GM18520 (cell line): ENCODE data around the gene ACTR1A.
"Not testable (repeated sequence)": the region's sequence is repeated elsewhere in the genome, so short reads cannot be mapped to it uniquely, and the experiment has no call there.

Source experiments
- ATAC-seq: cut with Tn5 transposase; IDR thresholded peaks from one replicate; pipeline ENCODE4 v1.9.1; 2021; ENCODE audit not compliant: unreplicated experiment

ACTR1A gene

GRCh38 chr10:102515724-102516123 is 13.2 kb upstream of the ACTR1A start:
- no peak for ATAC-seq

GRCh38 chr10:102514487-102515311 is 12.2 kb upstream of the ACTR1A start:
- no peak for ATAC-seq

- ATAC-seq = no peak
Observed at GRCh38 chr10:102511583-102512274, 9.2 kb upstream of the ACTR1A start.

DNA sequence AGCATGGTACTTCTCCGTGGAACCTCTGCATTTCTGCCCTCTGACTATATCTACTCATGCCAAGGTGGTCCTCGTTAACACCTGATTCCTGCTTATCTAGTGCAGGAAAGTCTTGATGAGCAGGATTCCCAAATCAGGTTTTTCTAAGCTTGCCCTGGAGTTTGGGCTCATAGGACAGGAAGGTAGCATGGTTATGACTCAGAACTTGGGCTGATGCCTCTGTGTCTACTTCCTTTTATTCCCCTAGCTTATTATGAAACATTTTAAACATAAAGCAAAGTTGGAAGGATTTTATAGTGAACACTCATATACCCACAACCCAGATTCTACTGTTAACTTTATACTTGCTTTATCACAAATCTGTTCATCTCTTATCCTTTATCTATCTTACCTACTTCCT is 6.9 kb upstream of the ACTR1A start:
- no peak for ATAC-seq

DNA sequence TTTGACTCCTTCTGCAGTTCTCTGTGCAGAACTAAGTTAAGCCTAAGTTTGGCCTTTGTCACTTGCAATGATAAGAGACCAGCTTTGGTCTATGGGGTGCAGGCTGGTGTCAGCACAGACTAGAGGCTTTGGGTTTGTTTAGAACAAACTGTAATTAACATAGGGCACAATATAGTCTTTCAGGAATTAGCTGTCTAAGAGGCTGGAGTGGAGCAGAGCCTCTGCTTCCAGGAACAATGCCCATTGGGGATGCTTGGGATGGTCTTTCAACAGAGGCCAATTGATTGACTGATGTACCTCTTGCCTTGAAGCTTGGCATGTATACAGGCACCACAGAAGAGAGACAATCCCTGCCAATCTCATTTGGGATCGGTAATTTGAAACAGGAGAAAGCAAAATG is 6.0 kb upstream of the ACTR1A start:
- no peak for ATAC-seq

GRCh38 chr10:102507521-102507920 is 5.0 kb upstream of the ACTR1A start:
- no peak for ATAC-seq

GRCh38 chr10:102505462-102506115 is 3.1 kb upstream of the ACTR1A start:
- no peak for ATAC-seq

- ATAC-seq = no peak
Observed at GRCh38 chr10:102504976-102505300, 2.4 kb upstream of the ACTR1A start.

- ATAC-seq = no peak
Observed at GRCh38 chr10:102504179-102504975, 1.9 kb upstream of the ACTR1A start.

DNA sequence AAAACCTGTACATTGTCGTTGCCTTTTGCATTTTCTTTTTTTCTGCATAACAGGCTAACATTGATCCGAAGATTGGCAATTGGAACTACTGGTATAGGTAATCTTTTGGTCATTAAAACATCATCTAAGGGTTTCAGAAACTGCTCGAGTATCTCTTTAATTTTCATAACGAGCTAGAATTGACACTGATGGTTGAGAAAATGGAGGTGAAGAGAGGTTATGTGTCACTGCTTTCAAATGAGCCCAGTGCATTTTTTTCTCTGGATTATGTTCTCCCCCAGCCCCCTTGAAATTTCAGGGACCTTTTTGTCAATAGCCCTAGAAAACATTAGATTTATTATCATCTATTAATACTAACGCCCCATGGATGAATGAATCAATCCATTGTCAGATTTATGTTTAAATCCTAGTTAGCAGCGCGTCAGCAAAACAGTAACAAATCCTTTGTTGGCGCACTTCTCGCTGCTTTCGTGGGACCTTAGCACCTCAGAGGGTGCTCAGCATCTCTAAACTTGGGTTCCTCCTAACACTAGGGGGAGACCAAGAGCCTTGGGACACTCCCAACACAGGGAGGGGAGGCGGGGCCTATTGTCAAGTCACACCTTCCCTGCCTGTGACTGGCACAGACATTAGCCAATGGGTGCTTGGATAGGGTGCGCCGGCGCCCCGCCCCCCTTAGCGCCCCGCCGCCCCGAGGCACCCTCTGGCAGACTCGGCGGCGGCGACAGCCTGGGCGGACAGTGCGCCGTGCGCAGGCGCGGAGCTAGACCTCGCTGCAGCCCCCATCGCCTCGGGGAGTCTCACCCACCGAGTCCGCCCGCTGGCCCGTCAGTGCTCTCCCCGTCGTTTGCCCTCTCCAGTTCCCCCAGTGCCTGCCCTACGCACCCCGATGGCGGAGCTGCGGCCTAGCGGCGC is 1.0 kb upstream of the ACTR1A start, which contains the start of gene SUFU:
Gene SUFU, plus strand, starts transcription at position 709 of the 915 bp plus-strand sequence. Its CDS starts 181 bp downstream, at position 890.
- peak; percentile 50 for ATAC-seq

DNA sequence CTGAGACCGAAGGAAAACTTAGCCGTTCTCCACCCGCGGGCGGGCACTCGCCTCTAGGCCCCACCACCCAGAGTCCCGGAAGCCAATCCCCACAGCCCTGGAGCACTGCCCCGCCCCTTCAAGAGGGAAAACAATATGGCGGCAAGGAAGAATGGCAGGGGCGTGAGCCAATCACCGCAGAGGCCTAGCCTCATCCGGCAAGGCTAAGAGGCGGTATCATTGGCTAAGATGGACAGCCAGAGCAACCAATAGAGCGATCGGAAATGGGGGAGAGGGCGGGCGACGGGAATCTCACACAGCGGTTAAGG is 529 bp downstream of the ACTR1A start:
- peak; percentile 66 for ATAC-seq

GRCh38 chr10:102501201-102502028 is 1.1 kb downstream of the ACTR1A start:
- ATAC-seq = no peak

GRCh38 chr10:102500686-102501085 is 1.8 kb downstream of the ACTR1A start:
- ATAC-seq = not testable (repeated sequence)

GRCh38 chr10:102499356-102499755 is 3.2 kb downstream of the ACTR1A start:
- ATAC-seq = no peak

- no peak for ATAC-seq
Observed at GRCh38 chr10:102497545-102497944, 5.0 kb downstream of the ACTR1A start.

- no peak for ATAC-seq
Observed at GRCh38 chr10:102493771-102494170, 8.7 kb downstream of the ACTR1A start.

DNA sequence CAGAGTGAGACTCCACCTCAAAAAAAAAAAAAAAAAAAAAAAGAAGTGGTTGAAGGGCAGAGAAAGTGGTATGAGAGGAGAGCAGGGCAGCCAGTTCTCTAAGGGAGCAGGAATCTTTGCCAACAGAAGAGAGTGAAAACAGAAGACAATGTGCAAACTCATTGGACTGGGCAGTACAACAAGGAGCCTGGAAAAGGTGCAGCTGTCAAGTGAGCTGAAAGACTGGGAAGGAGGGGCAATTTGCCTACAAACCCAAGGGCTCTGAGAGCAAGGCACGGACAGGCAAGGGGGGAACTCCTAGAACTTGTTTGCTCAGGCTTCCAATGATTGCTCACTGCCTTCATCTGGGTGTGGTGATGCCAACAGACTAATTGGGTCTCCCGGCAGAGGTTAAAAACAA is 9.5 kb downstream of the ACTR1A start:
- ATAC-seq = no peak

DNA sequence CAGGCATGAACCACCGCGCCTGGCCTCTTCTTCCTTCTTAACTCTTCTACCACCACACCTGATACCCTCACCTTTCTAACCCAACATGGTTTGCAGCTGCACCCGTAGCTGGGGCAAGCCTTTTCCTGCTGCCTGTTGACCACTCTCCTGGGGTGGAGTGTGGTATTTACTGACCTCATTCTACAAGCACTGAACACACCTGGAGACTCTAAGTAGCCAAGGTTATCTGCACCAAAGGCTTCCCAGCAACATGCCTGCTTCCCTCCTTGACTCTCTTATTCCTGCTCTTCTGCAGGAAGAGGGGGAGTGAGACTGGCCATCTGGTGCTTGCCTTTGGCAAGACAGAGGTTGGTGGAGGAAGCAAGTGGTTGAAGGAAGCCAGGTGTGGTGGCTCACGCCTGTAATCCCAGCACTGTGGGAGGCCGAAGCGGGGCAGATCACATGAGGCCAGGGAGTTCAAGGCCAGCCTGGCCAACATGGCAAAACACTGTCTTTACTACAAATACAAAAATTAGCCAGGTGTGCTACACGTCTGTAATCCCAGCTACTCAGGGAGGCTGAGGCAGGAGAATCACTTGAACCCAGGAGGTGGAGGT is 10.1 kb downstream of the ACTR1A start:
- ATAC-seq = no peak

DNA sequence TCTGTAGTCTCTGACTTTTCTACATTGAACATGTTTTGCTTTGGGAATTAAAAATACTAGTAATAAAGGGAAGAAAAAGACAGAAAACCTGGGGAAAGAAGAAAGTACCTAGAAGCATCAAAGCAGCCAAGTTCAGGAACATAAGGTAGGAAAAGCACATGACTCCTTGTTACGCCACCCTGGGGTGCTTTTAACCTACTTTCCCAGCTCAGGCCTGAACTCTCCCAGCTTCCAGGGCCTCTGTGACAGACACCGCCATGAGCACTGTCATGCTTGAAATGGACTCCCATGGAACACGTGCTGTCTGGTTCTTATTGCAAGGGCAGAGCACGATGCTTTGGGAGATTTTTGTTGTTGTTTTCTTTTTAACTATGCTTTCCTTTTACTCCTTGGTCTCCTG is 11.4 kb downstream of the ACTR1A start:
- ATAC-seq = no peak
